ENCODE data around the gene CCR5.
"Not testable (repeated sequence)": the region's sequence is repeated elsewhere in the genome, so short reads cannot be mapped to it uniquely, and the experiment has no call there.

CCR5 gene

DNA sequence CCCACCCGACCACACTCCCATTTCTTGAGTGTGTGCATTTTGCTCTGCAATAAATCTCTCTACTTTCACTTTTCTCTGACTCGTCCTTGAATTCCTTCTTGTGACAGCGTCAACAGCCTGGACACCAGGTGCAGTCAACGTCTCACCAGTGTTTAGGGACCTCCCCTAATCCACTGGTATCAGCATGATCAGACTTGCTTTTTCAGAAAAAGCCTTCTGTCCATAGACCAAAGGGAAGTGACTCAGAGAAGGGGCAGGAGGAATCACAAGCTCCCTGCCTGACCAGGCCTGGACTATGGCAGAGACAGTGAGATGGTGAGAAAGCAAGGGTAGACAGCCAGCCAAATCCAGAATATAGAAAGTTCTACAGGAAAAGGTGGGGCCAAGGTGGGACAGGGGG, 15.5 kb downstream of the CCR5 start:
- DNase-seq (ENCODE audit: low spot score) = no peak

DNA sequence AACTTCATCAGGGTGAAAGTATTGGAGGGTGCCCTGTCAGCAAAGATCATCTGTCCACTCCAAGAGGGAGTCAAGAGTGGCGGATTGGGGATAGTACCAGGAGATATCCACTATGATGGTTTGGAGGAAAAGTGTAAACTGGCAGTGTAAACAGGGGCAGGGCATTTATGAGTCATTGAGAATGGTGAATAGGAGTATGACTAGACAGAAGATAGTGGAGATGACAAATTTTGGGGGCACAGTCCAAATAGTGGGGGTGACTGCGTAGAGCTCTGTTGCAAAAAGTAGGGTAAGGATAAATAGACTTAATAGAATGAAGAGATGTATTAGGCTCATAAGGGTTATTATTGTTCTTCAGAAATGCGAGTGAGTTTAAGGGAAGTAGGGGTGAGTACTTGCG, 18.1 kb downstream of the CCR5 start:
- not testable (repeated sequence) for DNase-seq (ENCODE audit: low spot score)

DNA sequence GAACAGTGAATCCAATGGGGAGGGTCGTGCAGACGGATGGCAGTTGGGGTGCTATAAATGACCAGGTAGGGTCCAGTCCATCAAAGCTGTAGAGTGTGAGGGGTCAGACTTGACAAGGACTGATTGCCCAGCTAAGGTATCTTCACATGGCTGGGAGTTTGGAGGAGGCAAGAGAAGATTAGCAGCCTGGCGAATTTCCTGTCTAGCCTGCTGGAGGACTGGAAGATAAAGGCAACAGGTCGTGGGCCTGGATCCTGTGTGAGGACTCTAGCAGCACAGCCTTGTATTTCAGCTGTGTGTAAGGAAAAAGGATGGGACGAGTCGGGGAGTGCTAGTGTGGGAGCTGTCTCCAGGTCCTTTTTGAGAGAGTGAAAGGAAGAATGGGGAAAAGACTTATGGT, 18.6 kb downstream of the CCR5 start:
- DNase-seq (ENCODE audit: low spot score) = no peak

DNA sequence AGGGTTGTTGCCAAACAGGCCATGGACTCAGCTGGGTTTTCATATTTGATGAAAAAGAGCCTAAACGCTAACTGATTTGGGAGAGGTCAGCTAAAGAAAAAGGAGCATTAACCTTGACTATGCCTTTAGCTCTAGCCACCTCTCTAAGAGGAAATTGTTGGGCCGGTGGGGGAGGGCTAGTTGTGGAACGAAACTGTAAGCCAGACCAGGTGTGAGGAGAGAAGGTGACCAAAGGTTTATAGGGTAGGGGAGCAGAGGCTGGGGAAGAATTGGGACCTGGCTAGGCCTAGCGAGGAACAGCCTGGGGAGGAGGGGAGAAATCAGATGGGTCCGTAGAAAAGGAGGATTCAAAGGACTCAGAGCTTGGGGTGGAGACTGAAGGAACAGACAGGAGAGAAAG, 20.8 kb downstream of the CCR5 start:
- DNase-seq (ENCODE audit: low spot score) = not testable (repeated sequence)

DNA sequence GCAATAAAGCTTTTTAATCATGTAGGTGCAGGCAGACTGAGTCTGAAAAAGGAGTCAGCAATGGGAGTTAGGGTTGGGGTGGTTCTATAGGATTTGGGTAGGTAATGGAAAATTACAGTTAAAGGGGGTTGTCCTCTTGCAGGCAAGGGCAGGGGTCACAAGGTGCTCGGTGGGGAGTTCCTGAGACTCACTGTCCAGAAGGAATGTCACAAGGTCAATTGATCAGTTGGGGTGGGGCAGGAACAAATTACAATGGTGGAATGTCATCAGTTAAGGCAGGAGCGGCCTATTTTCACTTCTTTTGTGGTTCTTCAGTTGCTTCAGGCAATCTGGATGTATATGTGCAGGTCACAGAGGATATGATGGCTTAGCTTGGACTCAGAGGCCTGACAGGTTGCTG, 22.3 kb downstream of the CCR5 start:
- DNase-seq (ENCODE audit: low spot score) = no peak

DNA sequence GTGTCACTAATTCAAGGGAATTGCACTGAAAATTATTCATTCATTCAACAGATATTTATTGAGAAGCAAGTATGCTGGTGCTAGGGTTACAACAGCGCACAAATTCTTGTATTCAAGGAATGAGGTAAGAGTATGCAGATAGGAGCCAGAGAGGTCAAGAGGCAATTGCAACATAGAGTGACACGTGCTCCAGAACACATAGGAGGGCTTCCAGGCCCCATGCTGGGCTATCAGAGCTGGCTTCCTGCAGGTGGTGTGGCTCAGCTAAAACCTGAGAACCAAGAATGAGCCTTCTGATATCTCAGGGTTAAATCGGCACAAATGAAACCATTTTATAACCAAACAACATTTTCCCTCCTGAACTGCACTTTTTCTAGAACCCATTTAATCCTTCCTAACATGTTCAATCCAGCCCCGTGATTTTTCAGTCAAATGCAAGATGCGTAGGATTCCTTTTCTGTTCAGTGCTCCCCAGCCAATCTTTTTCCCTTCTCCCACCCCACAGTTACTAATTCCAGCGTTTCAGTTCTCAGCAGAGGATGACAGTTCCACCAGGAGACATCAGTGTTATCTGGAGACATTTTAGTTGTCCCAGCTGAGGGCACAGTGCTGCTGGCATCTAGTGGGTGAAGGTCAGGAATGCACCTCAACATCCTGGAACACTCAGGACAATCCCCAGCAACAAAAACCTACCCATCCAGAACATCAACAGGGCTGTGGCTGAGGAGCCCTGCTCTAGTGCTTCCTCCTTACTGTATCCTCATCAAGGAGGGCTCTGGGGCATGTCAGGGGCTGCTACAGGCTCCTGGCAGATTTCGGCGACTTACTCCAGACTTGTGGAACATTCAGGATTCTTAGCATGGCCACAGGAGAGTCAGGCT, 23.0 kb downstream of the CCR5 start:
- no peak for DNase-seq (ENCODE audit: low spot score)

DNA sequence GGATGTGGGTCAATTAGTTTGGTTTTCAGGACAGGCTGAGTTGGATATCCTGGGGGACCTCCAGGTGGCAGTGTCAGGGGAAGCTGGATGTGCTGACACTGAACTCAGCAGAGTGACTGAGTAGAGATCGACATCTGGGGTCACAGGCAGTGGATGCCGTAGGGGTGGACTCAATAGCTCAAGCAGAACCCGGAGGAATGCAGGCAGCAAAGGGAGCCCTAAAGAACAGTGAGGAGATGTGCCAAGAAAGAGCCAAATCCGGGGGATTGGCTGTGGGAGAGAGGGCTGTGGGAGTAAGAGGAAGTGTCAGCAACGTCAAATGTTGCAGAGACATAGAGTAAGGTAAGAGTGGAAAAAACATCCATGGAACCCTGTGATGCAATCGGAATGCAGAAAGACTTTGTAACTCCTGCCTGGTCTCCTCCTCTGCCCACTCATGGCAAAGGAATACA, 24.5 kb downstream of the CCR5 start:
- DNase-seq (ENCODE audit: low spot score) = no peak

DNA sequence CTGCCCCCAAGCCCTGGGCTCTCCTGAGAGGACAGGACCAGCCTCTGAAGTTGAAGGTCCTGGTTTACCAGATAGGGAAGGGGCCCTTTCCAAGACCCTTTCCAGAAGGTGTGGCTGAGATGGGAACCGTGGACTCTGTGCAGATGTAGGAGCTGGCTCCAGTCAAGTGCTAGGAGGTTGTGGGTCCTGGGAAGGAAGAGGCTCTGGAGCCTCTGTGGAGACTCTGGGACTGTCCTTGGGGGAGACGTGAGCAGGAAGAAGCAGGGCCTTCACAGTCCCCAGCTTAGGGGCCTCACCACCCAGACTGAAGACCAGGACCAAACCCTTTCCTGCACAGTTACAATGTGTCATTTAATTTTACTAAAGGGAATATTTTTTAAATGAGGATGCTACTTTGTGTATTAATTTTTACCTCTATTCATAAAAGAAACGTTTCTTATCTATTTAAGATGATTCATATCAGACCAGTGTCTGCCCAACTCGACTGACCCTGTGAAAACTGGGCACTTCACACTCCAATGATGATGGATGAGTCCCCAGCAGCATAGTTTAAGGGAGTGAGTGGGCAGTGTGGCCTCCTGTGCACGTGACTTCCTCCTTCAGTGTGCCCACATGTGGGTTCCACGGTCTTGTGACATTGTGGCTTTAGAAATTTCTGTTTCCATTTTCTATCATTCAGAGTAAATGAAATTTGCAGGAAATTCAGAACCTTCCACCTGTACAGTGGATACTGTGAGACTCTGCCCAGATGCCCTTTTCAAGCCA, 25.2 kb downstream of the CCR5 start:
- no peak for DNase-seq (ENCODE audit: low spot score)

DNA sequence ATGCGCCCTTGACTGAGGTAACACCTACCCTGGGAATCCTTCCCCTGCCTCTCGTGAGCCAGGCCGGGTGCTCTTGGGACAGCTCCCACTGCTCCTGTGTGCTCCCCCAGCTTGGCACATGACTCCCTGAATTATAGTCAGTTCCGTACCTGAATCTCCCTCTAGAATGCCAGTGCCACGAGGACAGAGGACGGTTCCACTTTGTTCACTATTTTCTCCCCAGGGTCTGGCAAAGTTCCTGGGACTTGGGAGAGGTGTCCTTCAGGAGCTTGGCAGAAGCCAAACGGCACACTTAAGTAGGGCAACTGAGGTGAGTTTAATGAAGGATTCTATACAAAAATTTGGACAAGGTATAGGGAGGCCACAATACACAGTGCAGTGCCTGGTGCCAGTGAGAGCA, 26.4 kb downstream of the CCR5 start:
- no peak for DNase-seq (ENCODE audit: low spot score)

DNA sequence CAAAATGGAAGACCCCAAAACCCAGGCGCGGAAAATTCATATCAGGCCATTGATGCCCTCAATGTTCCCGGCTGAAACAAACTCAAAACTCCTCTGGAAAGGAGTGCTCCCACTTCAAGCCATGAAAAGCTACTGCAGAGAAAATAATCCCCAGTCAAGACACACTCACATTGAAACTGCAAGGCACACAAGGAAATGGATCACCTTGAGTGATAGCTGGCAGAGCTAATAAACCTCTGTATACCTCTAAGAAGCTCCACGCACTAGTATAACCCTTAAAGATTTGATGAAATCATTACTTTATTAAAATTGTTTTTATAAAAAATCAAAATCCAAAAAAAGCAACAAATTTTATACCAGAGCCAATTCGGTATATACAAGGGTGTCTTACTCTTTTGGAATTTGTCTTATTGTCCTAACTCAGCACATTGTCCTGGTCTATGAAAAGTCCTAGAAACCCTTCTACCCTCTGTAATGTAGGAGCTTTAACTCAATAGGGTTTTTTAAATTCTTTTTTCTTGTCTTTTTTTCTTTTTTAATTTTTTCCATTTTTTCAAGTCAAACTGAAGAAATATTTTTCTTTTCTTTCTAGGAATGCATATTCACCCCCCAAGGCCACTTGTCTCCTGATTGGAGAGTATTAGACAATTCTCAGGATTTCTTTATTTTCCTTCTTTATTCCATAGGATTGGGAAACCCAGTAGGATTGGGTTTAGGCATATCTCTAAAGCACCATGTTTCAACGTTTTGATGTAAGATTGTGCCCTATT, 27.6 kb downstream of the CCR5 start:
- DNase-seq (ENCODE audit: low spot score) = no peak

DNA sequence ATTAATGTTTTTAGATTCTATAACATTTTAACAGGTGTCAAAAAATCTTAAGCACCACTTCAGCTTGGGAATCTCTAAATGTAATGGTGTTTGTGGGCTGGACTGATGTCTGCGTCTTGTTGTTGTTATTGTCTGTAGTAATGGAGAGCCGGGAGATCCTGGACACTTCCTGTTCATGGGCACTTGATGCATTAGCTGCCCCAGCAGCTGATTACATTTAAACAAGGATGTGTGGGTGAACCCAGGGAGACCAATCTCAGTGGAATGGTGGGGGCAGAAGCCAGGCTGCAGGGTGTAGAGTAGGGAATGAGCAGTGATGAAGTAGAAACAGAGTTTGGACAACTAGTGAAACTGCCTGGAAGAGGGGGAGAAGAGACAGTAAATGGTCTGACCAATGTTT, 28.4 kb downstream of the CCR5 start:
- DNase-seq (ENCODE audit: low spot score) = no peak

DNA sequence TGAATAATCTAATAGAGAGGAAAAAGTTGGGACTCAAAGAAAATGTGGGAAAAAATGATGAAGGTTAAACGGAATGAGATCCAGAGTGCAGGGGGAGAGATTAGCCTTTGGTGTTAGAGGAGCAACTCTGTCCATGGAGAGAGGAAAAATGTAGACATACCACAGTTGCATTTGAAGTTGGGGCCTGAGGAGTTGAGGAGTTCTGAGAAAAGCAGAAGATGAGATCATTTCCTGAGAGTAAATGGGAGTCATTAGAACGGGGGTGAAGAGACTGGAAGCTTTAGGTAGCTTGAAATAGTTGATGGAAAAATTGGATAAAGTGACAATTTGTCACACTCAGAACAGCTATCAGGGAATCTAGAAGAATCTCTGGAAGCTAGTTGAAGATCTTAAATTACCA, 28.8 kb downstream of the CCR5 start:
- DNase-seq (ENCODE audit: low spot score) = no peak

DNA sequence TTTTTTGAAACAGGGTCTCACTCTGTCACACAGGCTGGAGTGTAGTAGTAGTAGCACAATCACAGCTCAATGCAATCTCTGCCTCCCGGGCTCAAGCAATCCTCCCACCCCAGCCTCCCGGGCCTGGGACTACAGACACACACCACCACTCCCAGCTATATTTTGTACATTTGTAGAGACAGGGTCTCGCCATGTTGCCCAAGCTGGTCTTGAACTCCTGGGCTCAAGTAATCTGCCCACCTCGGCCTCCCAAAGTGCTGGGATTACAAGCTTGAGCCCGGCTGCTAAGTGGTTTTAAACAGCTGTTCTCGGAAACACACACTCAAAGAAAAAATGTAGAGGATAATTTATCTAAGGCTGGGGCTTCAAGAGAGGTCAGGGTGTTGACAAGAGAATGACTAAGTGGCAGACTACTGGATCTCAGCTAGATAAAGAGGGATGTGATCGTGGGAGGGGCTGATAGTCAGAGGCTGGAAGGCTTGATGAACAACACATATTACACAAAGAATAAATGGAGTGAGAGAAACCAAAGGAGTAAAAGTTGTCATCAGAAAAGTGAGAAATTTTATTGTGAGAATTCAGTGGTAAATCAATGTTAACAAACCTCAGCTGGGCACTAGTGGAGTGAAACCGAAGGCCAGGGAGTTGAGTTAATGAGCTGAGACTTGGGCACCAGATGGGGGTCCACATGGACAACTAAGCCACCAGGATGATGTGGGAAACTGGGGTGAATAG, 29.4 kb downstream of the CCR5 start:
- no peak for DNase-seq (ENCODE audit: low spot score)

DNA sequence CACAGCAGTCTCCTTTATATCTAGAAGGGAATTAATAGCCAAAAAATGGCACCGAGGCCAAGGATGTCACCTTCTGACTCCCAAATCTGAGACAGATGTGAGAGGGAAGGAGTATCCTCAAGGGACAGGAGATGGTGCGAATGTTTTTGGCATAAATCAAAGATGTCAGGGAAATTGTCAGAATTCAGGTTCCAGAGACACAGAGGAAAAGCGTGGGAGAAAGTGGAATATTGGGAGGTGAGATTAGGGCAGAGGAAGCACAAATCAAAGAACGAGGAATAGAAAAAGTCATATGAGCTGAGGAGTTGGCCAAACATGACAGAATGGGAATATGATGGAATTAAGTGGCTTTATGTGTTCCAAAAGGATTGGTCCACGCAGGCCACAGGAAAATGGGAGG, 30.1 kb downstream of the CCR5 start:
- no peak for DNase-seq (ENCODE audit: low spot score)

DNA sequence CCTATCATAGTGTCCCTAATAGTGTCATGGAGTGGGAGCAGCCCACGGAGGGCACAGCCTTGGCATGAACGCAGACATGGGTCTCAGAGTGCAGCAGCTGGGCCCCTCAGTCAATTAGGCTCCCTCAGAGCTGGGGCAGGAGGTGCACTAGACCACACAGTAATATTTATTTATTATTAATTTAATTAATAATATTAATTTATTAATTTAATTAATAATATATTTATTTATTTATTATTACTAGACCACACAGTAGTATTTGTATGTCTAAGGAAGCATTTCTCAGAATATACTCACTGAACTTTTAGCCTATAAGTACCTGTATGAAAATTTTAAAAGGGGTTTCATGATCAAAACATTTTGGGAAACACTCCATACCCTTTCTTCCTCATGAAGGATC, 30.8 kb downstream of the CCR5 start:
- no peak for DNase-seq (ENCODE audit: low spot score)

DNA sequence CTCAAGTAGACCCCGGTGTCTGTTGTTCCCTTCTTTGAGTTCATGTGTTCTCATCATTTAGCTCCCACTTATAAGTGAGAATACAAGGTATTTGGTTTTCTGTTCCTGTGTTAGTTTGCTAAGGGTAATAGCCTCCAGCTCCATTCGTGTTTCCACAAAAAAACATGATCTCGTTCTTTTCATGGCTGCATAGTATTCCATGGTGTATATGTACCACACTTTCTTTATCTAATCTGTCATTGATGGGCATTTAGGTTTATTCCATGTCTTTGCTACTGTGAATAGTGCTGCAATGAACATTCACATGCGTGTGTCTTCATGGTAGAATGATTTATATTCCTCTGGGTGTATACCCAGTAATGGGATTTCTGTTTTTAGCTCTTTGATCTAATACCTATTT, 32.2 kb downstream of the CCR5 start:
- not testable (repeated sequence) for DNase-seq (ENCODE audit: low spot score)

DNA sequence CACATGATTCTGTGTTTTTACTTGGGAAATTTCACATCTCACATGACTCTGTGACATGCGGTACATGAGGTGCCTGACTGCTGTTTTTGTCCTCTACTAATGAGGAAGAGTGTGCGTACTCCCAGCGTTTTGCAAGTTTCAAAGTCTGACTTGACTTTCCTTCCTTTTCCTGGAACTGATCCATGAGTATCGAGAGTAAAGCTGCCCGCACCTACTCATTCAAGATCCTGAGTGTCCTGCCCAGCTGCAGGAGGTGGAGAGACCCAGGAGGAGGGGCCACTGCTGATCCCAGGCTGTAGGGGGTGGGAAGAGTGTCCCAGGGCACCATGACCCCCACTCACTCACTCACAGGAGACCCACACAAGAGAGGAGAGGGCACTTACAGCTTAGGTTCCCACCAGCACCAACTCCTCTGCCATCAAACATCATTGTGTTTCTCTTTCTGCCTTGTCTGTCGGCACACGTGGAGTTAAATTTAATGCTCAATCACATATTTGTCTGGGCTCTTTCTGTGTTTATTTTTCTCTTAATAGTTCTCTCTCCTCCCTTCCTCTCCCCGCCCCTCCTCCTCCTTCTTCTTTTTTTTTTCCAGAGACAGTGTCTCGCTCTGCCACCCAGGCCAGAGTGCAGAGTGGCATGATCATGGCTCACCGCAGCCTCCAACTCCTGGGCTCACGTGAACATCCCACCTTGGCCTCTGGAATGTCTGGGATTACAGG, 34.7 kb downstream of the CCR5 start:
- no peak for DNase-seq (ENCODE audit: low spot score)

DNA sequence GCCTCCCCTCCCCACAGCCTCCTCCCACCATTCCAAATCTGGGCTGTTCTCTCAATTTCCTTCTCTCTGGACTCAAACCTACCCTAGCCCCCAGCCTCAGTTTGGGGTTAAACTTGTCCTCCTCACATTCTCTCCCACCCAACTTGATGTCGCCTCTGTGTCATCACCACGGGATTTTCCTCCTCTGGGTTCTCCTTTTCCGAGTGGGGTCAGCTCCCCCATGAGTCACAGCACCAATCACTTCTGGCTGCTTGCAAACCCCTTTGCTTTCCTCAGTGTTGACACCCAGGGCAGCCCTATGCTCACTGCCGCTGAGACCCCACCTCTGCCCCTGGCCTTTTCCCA, 35.7 kb downstream of the CCR5 start:
- no peak for DNase-seq (ENCODE audit: low spot score)

DNA sequence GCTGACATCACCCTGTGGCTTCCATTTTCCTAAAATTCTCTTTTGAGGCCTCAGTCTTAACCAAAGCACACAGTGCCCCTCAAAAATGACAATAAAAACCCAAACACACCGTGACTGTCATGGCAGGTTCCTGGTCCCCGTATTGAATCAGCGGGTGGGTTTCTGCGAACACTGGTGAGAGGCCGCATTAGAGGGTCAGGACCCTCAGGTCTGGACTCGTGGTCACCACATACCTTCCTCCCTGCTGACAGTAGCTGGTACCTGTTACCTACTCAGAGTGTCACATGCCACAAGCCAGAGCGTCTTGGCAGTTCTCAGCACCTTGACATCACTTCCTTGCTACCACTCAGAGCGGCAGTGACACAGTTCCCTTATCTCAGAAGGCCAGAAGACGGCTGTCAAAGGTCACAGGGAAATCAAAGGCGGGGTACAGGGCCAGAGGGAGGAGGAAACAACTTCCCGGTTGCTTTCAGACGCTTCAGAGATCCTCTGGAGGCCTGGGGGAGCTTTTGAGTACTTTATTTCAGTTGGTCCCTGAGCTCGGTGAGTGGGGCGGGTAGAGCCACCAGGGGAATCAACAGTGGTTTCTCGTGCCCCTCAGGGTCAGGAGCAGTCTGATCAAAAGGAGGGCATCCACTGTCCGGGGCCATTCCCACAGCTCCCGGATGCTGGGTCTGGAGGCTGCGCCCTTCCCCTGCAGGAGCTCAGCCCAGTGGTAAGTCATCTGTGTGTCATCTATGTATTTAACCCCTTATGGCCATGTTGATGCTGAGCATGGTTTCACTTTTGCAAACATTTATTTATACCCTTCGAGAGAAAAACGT, 36.3 kb downstream of the CCR5 start, which contains the start of the genes CCR5AS and CCRL2:
Gene CCR5AS, minus strand, starts transcription at position 279 of the 824 bp plus-strand sequence.
Gene CCRL2, plus strand, starts transcription at position 472 of the 824 bp plus-strand sequence. CDS start 821 bp downstream, outside the sequence.
- peak; percentile 12 for DNase-seq (ENCODE audit: low spot score)

DNA sequence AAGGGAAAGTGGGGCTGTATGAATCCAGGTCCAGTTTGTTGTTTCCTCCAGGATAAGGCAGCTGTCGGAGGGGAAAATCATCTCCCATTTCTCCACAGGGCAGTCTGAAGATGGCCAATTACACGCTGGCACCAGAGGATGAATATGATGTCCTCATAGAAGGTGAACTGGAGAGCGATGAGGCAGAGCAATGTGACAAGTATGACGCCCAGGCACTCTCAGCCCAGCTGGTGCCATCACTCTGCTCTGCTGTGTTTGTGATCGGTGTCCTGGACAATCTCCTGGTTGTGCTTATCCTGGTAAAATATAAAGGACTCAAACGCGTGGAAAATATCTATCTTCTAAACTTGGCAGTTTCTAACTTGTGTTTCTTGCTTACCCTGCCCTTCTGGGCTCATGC, 37.2 kb downstream of the CCR5 start:
- DNase-seq (ENCODE audit: low spot score) = no peak

Data from germinal center (tissue), 1 donor.